Fibroblast of lung (primary cell): ENCODE measurements around the gene UBAP1. TPM values are rescaled to one million over a fixed set of nuclear protein-coding genes. Genes with fewer than 3 reads are reported as not detected.

Experiments
- DNase-seq, 2 donors: peaks; one replicate each; pipeline versions ENCODE4 v3.0.0 to v3.0.0-alpha.2; 2010; ENCODE audit warnings: low read depth in 2 of 2
- H2AFZ ChIP-seq: 2 replicates; pipeline ENCODE4 v1.5.1; 2012; ENCODE audit warnings: low read length, control low read depth, inconsistent platforms
- H3K27ac ChIP-seq: 2 replicates; pipeline ENCODE4 v1.5.1; 2011; ENCODE audit warnings: low read length, control low read depth; ENCODE audit not compliant: insufficient read depth
- H3K27me3 ChIP-seq: 2 replicates; pipeline ENCODE4 v1.5.1; 2011; ENCODE audit warnings: mild to moderate bottlenecking, low read length; ENCODE audit not compliant: control insufficient read depth, insufficient read depth
- H3K36me3 ChIP-seq: 2 replicates; pipeline ENCODE4 v1.5.1; 2011; ENCODE audit warnings: low read length; ENCODE audit not compliant: control insufficient read depth, insufficient read depth
- H3K4me1 ChIP-seq: 2 replicates; pipeline ENCODE4 v1.5.1; 2011; ENCODE audit warnings: low read length; ENCODE audit not compliant: control insufficient read depth, insufficient read depth; ENCODE audit errors: extremely low read depth
- H3K4me2 ChIP-seq: 2 replicates; pipeline ENCODE4 v1.5.1; 2011; ENCODE audit warnings: low read length, control low read depth; ENCODE audit not compliant: insufficient read depth; ENCODE audit errors: extremely low read depth
- H3K4me3 ChIP-seq, 4 experiments: fragments of 200-600 bp in 1 of 4; sonication (generic) in 1 of 4; replicated peaks in 1 of 4; 2 replicates each; pipeline ENCODE4 v1.5.1; 2011 to 2016; ENCODE audit warnings: low read length in 4 of 4, low read depth in 3 of 4, mild to moderate bottlenecking in 3 of 4, control low read depth in 2 of 4, inconsistent platforms in 1 of 4, mixed read lengths in 1 of 4; ENCODE audit not compliant: insufficient read depth in 1 of 4; ENCODE audit errors: control extremely low read depth in 1 of 4
- H3K79me2 ChIP-seq: 2 replicates; pipeline ENCODE4 v1.5.1; 2012; ENCODE audit warnings: mild to moderate bottlenecking, low read length, inconsistent platforms; ENCODE audit not compliant: control insufficient read depth, insufficient read depth
- H3K9ac ChIP-seq: 2 replicates; pipeline ENCODE4 v1.5.1; 2011; ENCODE audit warnings: mild to moderate bottlenecking, low read length, control low read depth; ENCODE audit not compliant: insufficient read depth
- H3K9me3 ChIP-seq: 2 replicates; pipeline ENCODE4 v1.5.1; 2012; ENCODE audit warnings: low read depth, low read length; ENCODE audit not compliant: control insufficient read depth, insufficient read depth
- H4K20me1 ChIP-seq: 2 replicates; pipeline ENCODE4 v1.5.1; 2011; ENCODE audit warnings: low read length; ENCODE audit not compliant: control insufficient read depth, insufficient read depth; ENCODE audit errors: extremely low read depth
- CTCF ChIP-seq, 2 donors: IDR thresholded peaks in 1 of 2; conservative IDR thresholded peaks in 1 of 2; 1 replicate in 1 of 2; 2 replicates in 1 of 2; pipeline ENCODE4 v1.5.1; 2011 to 2012; ENCODE audit warnings: low read length in 2 of 2, control low read depth in 1 of 2, inconsistent platforms in 1 of 2, low read depth in 1 of 2, mild to moderate bottlenecking in 1 of 2
- EZH2 ChIP-seq: IDR thresholded peaks from 2 replicates; pipeline ENCODE4 v1.5.1; 2012; ENCODE audit warnings: low read length, control low read depth, mild to moderate bottlenecking; ENCODE audit errors: missing control alignments
- polyA plus RNA-seq, 2 donors: library from polyadenylated mRNA; depleted of rRNA in 1 of 2; stranded (reverse) in 1 of 2; unstranded in 1 of 2; fragments of >200 nt; gene quantifications; 2 replicates each; pipeline ENCODE4 v1.2.1, GENCODE V29; 2011 to 2012; ENCODE audit warnings: missing spikeins in 1 of 2
- total RNA-seq: library from RNA; depleted of rRNA; stranded (reverse); fragments of >200 nt; gene quantifications from 2 replicates; pipeline ENCODE4 v1.2.1, GENCODE V29; 2014

Gene UBAP1
- total and polyA plus RNA-seq, 2 donors (not counting 1 experiment from before 2014, with no cell fraction given), result 41.6 to 58.1 TPM

DNA sequence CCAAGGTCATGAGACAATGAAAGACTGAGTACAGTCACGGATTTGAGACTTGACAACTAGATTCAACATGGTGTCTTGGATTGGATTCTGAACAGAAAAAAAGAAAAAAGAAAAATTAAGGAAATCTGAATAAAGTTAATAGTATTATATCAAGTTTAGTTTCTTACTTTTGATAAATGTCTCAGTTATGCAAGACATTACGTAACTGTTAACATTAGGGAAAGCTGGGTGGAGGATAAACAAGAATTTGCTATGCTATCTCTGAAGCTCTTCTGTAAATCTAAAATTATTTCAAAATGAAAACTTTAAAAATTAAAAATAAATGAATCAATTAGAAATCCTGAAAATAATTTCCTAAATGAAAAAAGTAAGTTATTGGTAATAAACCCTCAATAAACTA, 38.0 kb upstream of the UBAP1 start:
- no peak overlapping the region for H2AFZ ChIP-seq
- no peak overlapping the region for H3K9ac ChIP-seq
- H3K4me1 ChIP-seq, result no peaks in the 10 kb centered on the region
- DNase-seq, result no peak
- H4K20me1 ChIP-seq, result no peaks in the 10 kb centered on the region
- H3K27me3 ChIP-seq, result no peaks in the 10 kb centered on the region
- no peak overlapping the region for H3K4me2 ChIP-seq
- H3K9me3 ChIP-seq, result no peaks in the 10 kb centered on the region
- H3K79me2 ChIP-seq, result no peaks in the 10 kb centered on the region
- no peak overlapping the region for H3K27ac ChIP-seq
- H3K4me3 ChIP-seq, result no peak overlapping the region
- no peaks in the 10 kb centered on the region for H3K36me3 ChIP-seq
- TF ChIP-seq EZH2, result no peak
- no peak for TF ChIP-seq CTCF (conservative IDR thresholded peaks at IDR 0.05 in 1 of 2, IDR thresholded peaks at IDR 0.05 in 1 of 2; ENCODE audit: low read depth in 1 of 2, low read length in 2 of 2)

DNA sequence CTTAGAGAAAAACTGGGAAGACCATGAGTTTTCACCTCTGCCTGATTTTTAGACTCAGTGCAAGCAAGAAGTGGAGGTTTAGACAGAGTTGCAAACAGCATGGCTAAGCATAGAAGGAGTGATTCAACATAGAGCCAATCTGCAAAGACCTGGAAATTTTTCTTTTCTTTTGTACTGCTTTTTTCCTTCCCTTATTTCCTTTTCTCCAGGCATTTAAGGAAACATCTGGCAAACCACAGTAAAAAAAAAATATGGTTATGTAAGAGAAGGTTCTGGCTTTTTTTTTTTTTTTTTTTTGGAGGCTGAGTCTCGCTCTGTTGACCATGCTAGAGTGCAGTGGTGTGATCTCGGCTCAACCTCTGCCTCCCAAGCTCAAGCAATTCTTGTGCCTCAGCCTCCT, 35.7 kb upstream of the UBAP1 start:
- Histone ChIP-seq H3K36me3 (no peaks in the 10 kb centered on the region), H3K27ac (no peak overlapping the region), H3K4me2 (no peak overlapping the region), H3K4me3 (no peak overlapping the region), H3K9ac (no peak overlapping the region), H3K4me1 (no peaks in the 10 kb centered on the region), H2AFZ (no peak overlapping the region), H3K79me2 (no peaks in the 10 kb centered on the region), H3K27me3 (no peaks in the 10 kb centered on the region), H4K20me1 (no peaks in the 10 kb centered on the region), H3K9me3 (no peaks in the 10 kb centered on the region)
- TF ChIP-seq CTCF (conservative IDR thresholded peaks at IDR 0.05 in 1 of 2, IDR thresholded peaks at IDR 0.05 in 1 of 2; ENCODE audit: low read depth in 1 of 2, low read length in 2 of 2) (no peak), EZH2 (no peak)
- DNase-seq, result no peak

DNA sequence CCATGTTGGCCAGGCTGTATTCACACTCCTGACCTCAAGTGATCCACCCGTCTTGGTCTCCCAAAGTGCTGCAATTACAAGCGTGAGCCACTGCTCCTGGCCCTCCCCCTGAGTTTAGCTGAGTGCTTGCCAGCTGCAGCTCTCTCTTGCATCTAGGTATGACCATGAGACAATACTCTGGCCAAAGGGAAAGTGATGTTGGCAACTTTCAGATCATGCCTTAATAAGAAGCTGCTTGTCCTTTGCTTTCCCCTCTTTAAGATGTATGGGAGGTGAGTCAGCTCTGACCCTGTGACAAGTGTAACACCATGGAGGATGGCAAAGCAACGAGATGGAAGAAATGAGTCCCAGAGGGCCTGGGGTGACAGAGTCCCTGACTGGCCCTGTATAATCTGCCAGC, 33.7 kb upstream of the UBAP1 start:
- no peak overlapping the region for H3K9ac ChIP-seq
- no peaks in the 10 kb centered on the region for H3K27me3 ChIP-seq
- H3K4me2 ChIP-seq, result no peak overlapping the region
- no peak overlapping the region for H3K27ac ChIP-seq
- H3K4me1 ChIP-seq, result no peaks in the 10 kb centered on the region
- H4K20me1 ChIP-seq, result no peaks in the 10 kb centered on the region
- H3K79me2 ChIP-seq, result no peaks in the 10 kb centered on the region
- no peaks in the 10 kb centered on the region for H3K9me3 ChIP-seq
- peak in 1 of 2 donors; percentile 66 for DNase-seq
- TF ChIP-seq CTCF (conservative IDR thresholded peaks at IDR 0.05 in 1 of 2, IDR thresholded peaks at IDR 0.05 in 1 of 2; ENCODE audit: low read depth in 1 of 2, low read length in 2 of 2) (no peak), EZH2 (no peak)
- no peak overlapping the region for H3K4me3 ChIP-seq
- no peaks in the 10 kb centered on the region for H3K36me3 ChIP-seq
- no peak overlapping the region for H2AFZ ChIP-seq
